NB4 (cell line): Measurements from ENCODE around the gene MECP2.

Experiments
- POLR2A ChIP-seq: IDR thresholded peaks from 2 replicates; pipeline ENCODE4 v1.6.1; 2011; ENCODE audit warnings: mild to moderate bottlenecking; ENCODE audit not compliant: insufficient read length; ENCODE audit errors: extremely low read depth
- TF ChIP-seq, protein P1 (sequence below): IDR thresholded peaks from one replicate; pipeline ENCODE4 v1.5.1; 2012; ENCODE audit warnings: low read depth, low read length
- TF ChIP-seq, protein P2 (sequence below): IDR thresholded peaks from 2 replicates; pipeline ENCODE4 v1.6.1; 2011; ENCODE audit warnings: low read depth, low read length

DNA sequence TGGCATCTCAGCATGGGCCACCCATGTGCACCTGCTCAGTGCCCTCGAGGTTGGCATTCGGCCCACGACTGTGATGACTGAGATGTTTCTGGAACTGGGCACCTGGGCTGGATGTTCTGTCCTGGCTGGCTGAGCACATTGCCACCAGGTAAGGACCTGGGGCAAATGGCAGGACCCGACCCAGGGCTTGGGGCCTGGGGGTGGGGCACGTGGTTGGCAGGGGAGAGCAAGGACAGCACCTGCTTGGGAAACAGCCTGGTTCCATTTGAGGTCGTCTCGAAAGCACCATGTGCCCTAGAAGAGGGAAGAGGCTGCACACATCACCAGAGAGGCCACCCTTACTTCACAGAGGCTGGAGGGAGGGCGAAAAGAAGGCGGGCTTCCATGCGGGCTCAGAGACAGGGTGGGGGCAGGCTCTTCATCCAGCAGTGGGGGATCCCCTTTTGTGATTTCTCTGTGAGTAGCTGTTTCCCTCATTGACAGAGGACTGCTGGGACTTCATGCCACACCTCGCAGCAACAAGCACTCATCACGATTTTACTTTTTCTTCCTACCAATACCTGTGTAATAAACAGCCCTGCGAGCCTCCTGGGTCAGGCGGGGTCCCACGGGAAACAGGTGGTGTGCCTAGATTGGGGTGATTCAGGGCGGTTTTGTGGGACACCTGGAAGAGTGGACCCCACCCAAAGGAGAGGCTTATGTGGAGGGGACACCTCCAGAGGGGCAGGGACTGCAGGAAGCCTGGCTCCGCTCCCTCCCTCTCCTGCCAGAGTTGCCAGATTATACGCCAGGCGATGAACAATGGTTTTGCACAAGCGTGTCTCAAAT lies 113.0 kb downstream of the MECP2 start:
- TF ChIP-seq, protein P1, sequence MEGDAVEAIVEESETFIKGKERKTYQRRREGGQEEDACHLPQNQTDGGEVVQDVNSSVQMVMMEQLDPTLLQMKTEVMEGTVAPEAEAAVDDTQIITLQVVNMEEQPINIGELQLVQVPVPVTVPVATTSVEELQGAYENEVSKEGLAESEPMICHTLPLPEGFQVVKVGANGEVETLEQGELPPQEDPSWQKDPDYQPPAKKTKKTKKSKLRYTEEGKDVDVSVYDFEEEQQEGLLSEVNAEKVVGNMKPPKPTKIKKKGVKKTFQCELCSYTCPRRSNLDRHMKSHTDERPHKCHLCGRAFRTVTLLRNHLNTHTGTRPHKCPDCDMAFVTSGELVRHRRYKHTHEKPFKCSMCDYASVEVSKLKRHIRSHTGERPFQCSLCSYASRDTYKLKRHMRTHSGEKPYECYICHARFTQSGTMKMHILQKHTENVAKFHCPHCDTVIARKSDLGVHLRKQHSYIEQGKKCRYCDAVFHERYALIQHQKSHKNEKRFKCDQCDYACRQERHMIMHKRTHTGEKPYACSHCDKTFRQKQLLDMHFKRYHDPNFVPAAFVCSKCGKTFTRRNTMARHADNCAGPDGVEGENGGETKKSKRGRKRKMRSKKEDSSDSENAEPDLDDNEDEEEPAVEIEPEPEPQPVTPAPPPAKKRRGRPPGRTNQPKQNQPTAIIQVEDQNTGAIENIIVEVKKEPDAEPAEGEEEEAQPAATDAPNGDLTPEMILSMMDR = no peak
- TF ChIP-seq, protein P2, sequence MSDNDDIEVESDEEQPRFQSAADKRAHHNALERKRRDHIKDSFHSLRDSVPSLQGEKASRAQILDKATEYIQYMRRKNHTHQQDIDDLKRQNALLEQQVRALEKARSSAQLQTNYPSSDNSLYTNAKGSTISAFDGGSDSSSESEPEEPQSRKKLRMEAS = peak; percentile 40; the same call in 1 of the 2 replicates
- no peak for TF ChIP-seq POLR2A
